Spleen (tissue), 11 donors: ENCODE results near the gene PDE4B. TPM values are rescaled to one million over a fixed set of nuclear protein-coding genes. Genes with fewer than 3 reads are reported as not detected.

Source experiments
- DNase-seq: peaks from one replicate; pipeline ENCODE4 v3.0.0-alpha.2; 2020
- H3K27ac ChIP-seq, 8 donors: fragments of 200-600 bp; sonication (generic) in 7 of 8; 1 replicate in 4 of 8; 2 replicates in 4 of 8; pipeline versions ENCODE4 v1.5.0 to v1.8.0; 2016 to 2021; ENCODE audit warnings: inconsistent platforms in 4 of 8, mild to moderate bottlenecking in 4 of 8, moderate library complexity in 1 of 8
- H3K27me3 ChIP-seq, 7 donors: fragments of 200-600 bp; sonication (generic) in 6 of 7; replicated peaks in 1 of 7; 1 replicate in 4 of 7; 2 replicates in 3 of 7; pipeline versions ENCODE4 v1.5.0 to v1.8.0; 2016 to 2021; ENCODE audit warnings: inconsistent platforms in 3 of 7, mild to moderate bottlenecking in 1 of 7
- H3K36me3 ChIP-seq, 6 donors: fragments of 200-600 bp; sonication (generic) in 5 of 6; 1 replicate in 4 of 6; 2 replicates in 2 of 6; pipeline versions ENCODE4 v1.5.0 to v1.8.0; 2016 to 2021; ENCODE audit warnings: inconsistent platforms in 2 of 6
- H3K4me1 ChIP-seq, 6 donors: fragments of 200-600 bp; sonication (generic) in 5 of 6; 1 replicate in 3 of 6; 2 replicates in 3 of 6; pipeline versions ENCODE4 v1.5.0 to v1.8.0; 2016 to 2021; ENCODE audit warnings: inconsistent platforms in 3 of 6
- H3K4me3 ChIP-seq, 8 donors: fragments of 200-600 bp; sonication (generic) in 7 of 8; 1 replicate in 4 of 8; 2 replicates in 4 of 8; pipeline versions ENCODE4 v1.5.0 to v1.8.0; 2016 to 2021; ENCODE audit warnings: inconsistent platforms in 4 of 8, mild to moderate bottlenecking in 4 of 8, moderate library complexity in 2 of 8
- H3K9me3 ChIP-seq, 8 donors: fragments of 200-600 bp; sonication (generic) in 7 of 8; 1 replicate in 4 of 8; 2 replicates in 4 of 8; pipeline versions ENCODE4 v1.5.0 to v1.8.0; 2016 to 2021; ENCODE audit warnings: inconsistent platforms in 4 of 8
- POLR2A ChIP-seq, 3 donors: fragments of 450-650 bp; IDR thresholded peaks; one replicate each; pipeline ENCODE4 v1.5.1; 2017; ENCODE audit warnings: antibody characterized with exemption in 3 of 3, mild to moderate bottlenecking in 1 of 3
- POLR2AphosphoS5 ChIP-seq, 3 donors: sonication (generic); formaldehyde crosslinking; IDR thresholded peaks; one replicate each; pipeline ENCODE4 v1.5.1; 2017; ENCODE audit warnings: antibody characterized with exemption in 3 of 3
- WGBS, 5 donors: extraction: QIAGEN DNeasy Blood & Tissue Kit in 3 of 5; methylation state at CpG; one replicate each; pipeline versions ENCODE4 v1.1.5 to v1.1.7; 2013 to 2018; 5-methylcytosine and 5-hydroxymethylcytosine counted together
- intact Hi-C: fragments of 100-400 bp; cut with DNase I; formaldehyde crosslinking; loops from one replicate; pipeline ENCODE4 v1.15.0; 2023; ENCODE audit warnings: low total_unique reads
- polyA plus RNA-seq, 3 donors: library from polyadenylated mRNA; stranded (reverse); fragments of 200-250 nt; gene quantifications; one replicate each; pipeline ENCODE4 v1.2.1, GENCODE V29; 2013
- total RNA-seq, 7 donors: library from RNA; depleted of rRNA in 3 of 7; stranded (reverse); fragments of >200 nt in 3 of 7; fragmentation: NEBNext Ultra II Directional in 4 of 7; extraction: Animal tissue kit (Norgen Biotek cat#: 25700) in 4 of 7; gene quantifications; one replicate each; pipeline versions ENCODE4 v1.1.0 to v1.2.1, GENCODE V29; 2016 to 2021
- TF ChIP-seq, protein P1 (sequence below), 11 experiments: fragments of 200-600 bp in 7 of 11; fragments of 450-650 bp in 4 of 11; sonication (generic) in 4 of 11; IDR thresholded peaks in 8 of 11; conservative IDR thresholded peaks in 3 of 11; 1 replicate in 7 of 11; 2 replicates in 4 of 11; pipeline versions ENCODE4 v1.4.0 to v1.8.0; 2016 to 2021; ENCODE audit warnings: antibody characterized with exemption in 11 of 11, inconsistent platforms in 4 of 11, mild to moderate bottlenecking in 1 of 11
- donor health status: healthy with polysubstance abuse.
- donor health status: DM: no; HTN: no; CAD: no; lungs with moderate emphysema.
- donor health status: DM: no; HTN: no; CAD: no.
- donor health status: Bipolar disorder and iron deficiency.
- donor health status: healthy.
- donor health status: DM: no; HTN: no; CAD: no.
- donor health status: DM: yes; HTN: yes; CAD: no.

PDE4B gene
- total and polyA plus RNA-seq, 10 donors: 12.6 to 88.2 (median 51.9) TPM

DNA sequence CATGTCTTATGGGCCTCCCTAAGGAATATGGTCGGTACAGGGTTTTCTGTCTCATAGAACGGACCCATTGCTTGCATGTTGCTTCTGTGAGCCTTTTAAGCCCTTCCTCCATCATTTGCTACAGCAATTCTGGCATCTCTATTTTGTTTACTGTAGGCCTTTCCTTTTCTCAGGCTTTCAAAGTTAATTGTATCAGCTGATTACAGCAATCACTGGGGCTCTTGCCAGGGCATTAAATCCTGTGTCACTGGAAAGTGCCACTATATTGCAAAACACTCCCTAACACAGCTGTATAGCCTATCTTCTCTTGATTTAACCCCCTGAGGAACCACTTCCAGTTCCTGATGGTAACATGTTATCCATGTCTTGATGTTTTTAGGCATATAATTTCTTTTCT is 156.5 kb downstream of the PDE4B start:
- intact Hi-C loops: no loop called here
- Histone ChIP-seq H3K4me1 (no peaks in the 10 kb centered on the region), H3K36me3 (no peaks in the 10 kb centered on the region), H3K27me3 (no peaks in the 10 kb centered on the region), H3K27ac (no peak overlapping the region), H3K4me3 (no peak overlapping the region), H3K9me3 (no peaks in the 10 kb centered on the region)
- TF ChIP-seq POLR2A (IDR thresholded peaks at IDR 0.05) (no peak), POLR2AphosphoS5 (IDR thresholded peaks at IDR 0.05) (no peak)
- TF ChIP-seq, protein P1, sequence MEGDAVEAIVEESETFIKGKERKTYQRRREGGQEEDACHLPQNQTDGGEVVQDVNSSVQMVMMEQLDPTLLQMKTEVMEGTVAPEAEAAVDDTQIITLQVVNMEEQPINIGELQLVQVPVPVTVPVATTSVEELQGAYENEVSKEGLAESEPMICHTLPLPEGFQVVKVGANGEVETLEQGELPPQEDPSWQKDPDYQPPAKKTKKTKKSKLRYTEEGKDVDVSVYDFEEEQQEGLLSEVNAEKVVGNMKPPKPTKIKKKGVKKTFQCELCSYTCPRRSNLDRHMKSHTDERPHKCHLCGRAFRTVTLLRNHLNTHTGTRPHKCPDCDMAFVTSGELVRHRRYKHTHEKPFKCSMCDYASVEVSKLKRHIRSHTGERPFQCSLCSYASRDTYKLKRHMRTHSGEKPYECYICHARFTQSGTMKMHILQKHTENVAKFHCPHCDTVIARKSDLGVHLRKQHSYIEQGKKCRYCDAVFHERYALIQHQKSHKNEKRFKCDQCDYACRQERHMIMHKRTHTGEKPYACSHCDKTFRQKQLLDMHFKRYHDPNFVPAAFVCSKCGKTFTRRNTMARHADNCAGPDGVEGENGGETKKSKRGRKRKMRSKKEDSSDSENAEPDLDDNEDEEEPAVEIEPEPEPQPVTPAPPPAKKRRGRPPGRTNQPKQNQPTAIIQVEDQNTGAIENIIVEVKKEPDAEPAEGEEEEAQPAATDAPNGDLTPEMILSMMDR (IDR thresholded peaks at IDR 0.05 in 8 of 11, conservative IDR thresholded peaks at IDR 0.05 in 3 of 11): no peak
- DNase-seq: no peak
- WGBS, 5 donors: 83 to 98% (median 89%) methylated on average over 2 of the region's 2 CpGs

DNA sequence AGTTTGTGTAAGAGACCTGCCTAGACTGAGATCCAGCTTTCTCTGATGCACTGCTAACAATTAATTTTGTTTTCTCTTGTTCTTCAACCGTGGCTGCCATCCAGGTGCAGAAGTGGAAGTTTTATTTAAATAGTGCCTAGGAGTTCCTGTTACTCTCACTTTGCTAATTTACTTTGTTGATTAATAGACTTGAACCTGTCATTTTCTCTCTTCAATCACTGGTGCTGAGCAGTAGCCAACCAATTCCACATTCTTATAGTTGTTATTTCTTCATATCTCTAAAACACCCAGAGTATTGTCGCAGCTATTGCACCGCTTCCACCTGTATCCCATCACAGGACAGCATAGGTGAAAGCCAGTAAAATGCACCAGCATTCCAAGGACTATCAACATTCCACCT is 157.2 kb downstream of the PDE4B start:
- intact Hi-C loops: no loop called here
- H3K36me3 ChIP-seq: no peaks in the 10 kb centered on the region
- DNase-seq: no peak
- H3K27me3 ChIP-seq: no peaks in the 10 kb centered on the region
- no peak overlapping the region for H3K27ac ChIP-seq
- 64 to 87% (median 81%) methylated on average over 3 of the region's 3 CpGs for WGBS, 5 donors
- H3K4me3 ChIP-seq: no peak overlapping the region
- TF ChIP-seq, protein P1 (IDR thresholded peaks at IDR 0.05 in 8 of 11, conservative IDR thresholded peaks at IDR 0.05 in 3 of 11): no peak
- TF ChIP-seq POLR2AphosphoS5 (IDR thresholded peaks at IDR 0.05) (no peak), POLR2A (IDR thresholded peaks at IDR 0.05) (no peak)
- H3K4me1 ChIP-seq: no peaks in the 10 kb centered on the region
- no peaks in the 10 kb centered on the region for H3K9me3 ChIP-seq

DNA sequence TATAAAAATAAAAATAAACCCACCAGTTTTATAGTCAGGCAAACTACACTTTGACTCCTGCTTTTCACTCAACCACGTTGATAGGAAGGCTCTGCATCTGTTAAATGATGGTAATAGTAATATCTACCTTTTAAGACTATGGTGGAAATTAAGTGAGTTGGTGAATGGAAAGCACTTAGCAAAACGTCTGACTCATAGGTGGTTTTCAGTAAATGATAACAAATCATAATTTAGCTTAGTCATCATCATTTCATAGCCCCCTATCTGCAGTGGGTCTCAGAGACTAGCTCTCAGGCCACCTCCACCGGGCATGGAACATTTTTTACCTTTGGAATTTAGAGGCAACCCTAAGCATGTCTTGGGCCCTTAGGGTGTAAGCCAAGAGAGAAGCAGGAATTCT is 160.0 kb downstream of the PDE4B start:
- TF ChIP-seq POLR2A (IDR thresholded peaks at IDR 0.05) (no peak), POLR2AphosphoS5 (IDR thresholded peaks at IDR 0.05) (no peak)
- TF ChIP-seq, protein P1 (IDR thresholded peaks at IDR 0.05 in 8 of 11, conservative IDR thresholded peaks at IDR 0.05 in 3 of 11): no peak
- WGBS, 5 donors: 52 to 72% (median 56%) methylated on average over 3 of the region's 3 CpGs
- no peaks in the 10 kb centered on the region for H3K27me3 ChIP-seq

DNA sequence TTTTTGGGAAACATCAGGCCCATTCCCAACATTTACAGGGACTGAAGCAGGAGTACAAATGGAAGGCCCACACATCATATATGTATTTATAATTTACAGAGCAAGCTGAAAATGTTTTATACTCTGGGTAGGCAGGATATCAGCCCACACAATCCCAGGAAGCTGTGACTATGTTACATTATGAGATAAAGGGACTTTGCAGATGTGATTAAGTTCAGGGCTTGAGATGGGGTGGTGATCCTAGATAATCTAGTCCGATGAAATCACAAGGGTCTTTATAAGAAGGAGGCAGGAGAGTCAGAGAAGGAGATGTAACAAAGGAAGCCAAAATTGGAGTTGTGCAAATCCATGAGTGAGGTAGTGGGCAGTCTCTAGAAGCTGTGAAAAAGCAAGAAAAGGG is 160.5 kb downstream of the PDE4B start:
- intact Hi-C loops: no loop called here
- TF ChIP-seq POLR2AphosphoS5 (IDR thresholded peaks at IDR 0.05) (no peak), POLR2A (IDR thresholded peaks at IDR 0.05) (no peak)
- TF ChIP-seq, protein P1 (IDR thresholded peaks at IDR 0.05 in 8 of 11, conservative IDR thresholded peaks at IDR 0.05 in 3 of 11): no peak
- DNase-seq: no peak
- H3K4me3 ChIP-seq: no peak overlapping the region
- H3K9me3 ChIP-seq: no peaks in the 10 kb centered on the region
- H3K36me3 ChIP-seq: no peaks in the 10 kb centered on the region
- WGBS, 5 donors: 33 to 82% (median 35%) methylated on average over 1 of the region's 1 CpG
- H3K4me1 ChIP-seq: no peaks in the 10 kb centered on the region
- H3K27ac ChIP-seq: no peak overlapping the region
- no peaks in the 10 kb centered on the region for H3K27me3 ChIP-seq

More for the DNA sequence above, 160.0 kb downstream of the PDE4B start:
- Histone ChIP-seq H3K9me3 (no peaks in the 10 kb centered on the region), H3K27ac (no peak overlapping the region), H3K4me3 (no peak overlapping the region), H3K4me1 (no peaks in the 10 kb centered on the region), H3K36me3 (no peaks in the 10 kb centered on the region)
- intact Hi-C loops: no loop called here
- DNase-seq: no peak
